Measurements from ENCODE around the gene RRAGC.

GRCh38 chr1:38873027-38873969 is 13.7 kb upstream of the RRAGC start, which contains the start of gene MYCBP:
- TF ChIP-seq POLR2A (IDR thresholded peaks at IDR 0.05) (peak; percentile 56), CTCF (IDR thresholded peaks at IDR 0.05) (peak in 2 of 4 experiments; percentile 56), POLR2AphosphoS5 (IDR thresholded peaks at IDR 0.05) (peak; percentile 98)

Measured in prostate gland (tissue), 2 donors.